Endothelial cell of umbilical vein (primary cell): Measurements from ENCODE around the gene WIF1. TPM values are rescaled to one million over a fixed set of nuclear protein-coding genes. Genes with fewer than 3 reads are reported as not detected.

Source experiments
- BruUV-seq: library from RNA; stranded (reverse); fragments of 400-500 nt; replicated peaks from 2 replicates; lab custom pipeline; 2021; lab: Mats Ljungman, UMichigan
- CTCF ChIA-PET: fragments of 300-600, 350-600 bp; sonication (Branson Sonifier 250); formaldehyde crosslinking; loops from one replicate; lab custom pipeline; 2021; ENCODE audit warnings: antibody characterized with exemption, inconsistent platforms; lab: Charles Lee
- POLR2A ChIA-PET: fragments of 300-600, 350-600 bp; sonication (Branson Sonifier 250); formaldehyde crosslinking; loops from one replicate; lab custom pipeline; 2021; ENCODE audit warnings: antibody characterized with exemption, inconsistent platforms; lab: Charles Lee
- DNase-seq: peaks from one replicate; pipeline ENCODE4 v3.0.0-alpha.2; 2011; ENCODE audit warnings: low read depth, low spot score
- FAIRE-seq: peaks from 2 replicates; lab custom pipeline; 2011; peaks lifted over from hg19 to GRCh38; lab: Jason Lieb, UNC
- H2AFZ ChIP-seq: 2 replicates; pipeline ENCODE4 v1.6.0; 2012; ENCODE audit warnings: low read depth, low read length, control low read depth, inconsistent platforms
- H3K27ac ChIP-seq: 2 replicates; pipeline ENCODE4 v1.5.1; 2011; ENCODE audit warnings: low read depth, mild to moderate bottlenecking, control low read depth, low read length, moderate library complexity; ENCODE audit not compliant: insufficient read depth
- H3K27me3 ChIP-seq, 2 experiments: 2 replicates each; pipeline versions ENCODE4 v1.6.0 to v1.6.1; 2011; ENCODE audit warnings: low read length in 2 of 2, mixed read lengths in 1 of 2; ENCODE audit not compliant: control insufficient read depth in 2 of 2, insufficient read depth in 2 of 2
- H3K36me3 ChIP-seq, 2 experiments: 2 replicates in 1 of 2; 3 replicates in 1 of 2; pipeline ENCODE4 v1.5.1; 2011; ENCODE audit warnings: low read length in 2 of 2, mild to moderate bottlenecking in 1 of 2, moderate library complexity in 1 of 2; ENCODE audit not compliant: control insufficient read depth in 2 of 2, insufficient read depth in 2 of 2; ENCODE audit errors: extremely low read depth in 1 of 2
- H3K4me1 ChIP-seq: 3 replicates; pipeline ENCODE4 v1.5.1; 2011; ENCODE audit warnings: mild to moderate bottlenecking, low read length; ENCODE audit not compliant: control insufficient read depth, insufficient read depth; ENCODE audit errors: extremely low read depth
- H3K4me2 ChIP-seq: 2 replicates; pipeline ENCODE4 v1.6.1; 2011; ENCODE audit warnings: low read length, control low read depth, mixed read lengths; ENCODE audit not compliant: insufficient read depth
- H3K4me3 ChIP-seq, 3 experiments: fragments of 200-600 bp in 1 of 3; sonication (generic), shearing (Covaris generic) in 1 of 3; replicated peaks in 1 of 3; 2 replicates each; pipeline ENCODE4 v1.5.1; 2011 to 2016; ENCODE audit warnings: control low read depth in 3 of 3, low read length in 3 of 3, mild to moderate bottlenecking in 2 of 3, inconsistent platforms in 1 of 3, low read depth in 1 of 3, moderate library complexity in 1 of 3; ENCODE audit not compliant: insufficient read depth in 1 of 3
- H3K79me2 ChIP-seq: 2 replicates; pipeline ENCODE4 v1.6.0; 2012; ENCODE audit warnings: low read length, inconsistent platforms; ENCODE audit not compliant: control insufficient read depth, insufficient read depth
- H3K9ac ChIP-seq: replicated peaks from 2 replicates; pipeline ENCODE3; 2011; ENCODE audit warnings: low read length, control low read depth; ENCODE audit not compliant: insufficient read depth; ENCODE audit errors: extremely low read depth
- H3K9me1 ChIP-seq: replicated peaks from 3 replicates; pipeline ENCODE4 v1.6.0; 2011; ENCODE audit warnings: mild to moderate bottlenecking, low read length; ENCODE audit not compliant: control insufficient read depth, insufficient read depth; ENCODE audit errors: extremely low read depth
- H3K9me3 ChIP-seq: replicated peaks from 2 replicates; pipeline ENCODE4 v1.5.1; 2012; ENCODE audit warnings: low read length, inconsistent platforms; ENCODE audit not compliant: control insufficient read depth, insufficient read depth
- H4K20me1 ChIP-seq: replicated peaks from 2 replicates; pipeline ENCODE3; 2011; ENCODE audit warnings: mild to moderate bottlenecking, low read length; ENCODE audit not compliant: control insufficient read depth, insufficient read depth; ENCODE audit errors: extremely low read depth
- EZH2 ChIP-seq: IDR thresholded peaks from 2 replicates; pipeline ENCODE4 v1.6.1; 2012; ENCODE audit warnings: borderline replicate concordance, low read depth, mild to moderate bottlenecking, moderate library complexity, low read length, inconsistent platforms; ENCODE audit not compliant: severe bottlenecking
- FOS ChIP-seq: IDR thresholded peaks from 2 replicates; pipeline ENCODE4 v1.6.1; 2011; ENCODE audit warnings: mild to moderate bottlenecking, low read length, moderate library complexity, borderline replicate concordance; ENCODE audit not compliant: insufficient read depth
- JUN ChIP-seq: IDR thresholded peaks from 2 replicates; pipeline ENCODE4 v1.6.1; 2011; ENCODE audit warnings: borderline replicate concordance, low read depth; ENCODE audit not compliant: insufficient read length, insufficient read depth
- MYC ChIP-seq: IDR thresholded peaks from one replicate; pipeline ENCODE4 v1.6.1; 2011; ENCODE audit warnings: mild to moderate bottlenecking, low read depth, low read length
- POLR2A ChIP-seq: IDR thresholded peaks from 2 replicates; pipeline ENCODE4 v1.6.1; 2012; ENCODE audit warnings: low read depth, mild to moderate bottlenecking, control low read depth, low read length
- POLR2AphosphoS5 ChIP-seq: IDR thresholded peaks from 2 replicates; pipeline ENCODE4 v1.6.1; 2012; ENCODE audit warnings: low read depth, mild to moderate bottlenecking, control low read depth, low read length, moderate library complexity; ENCODE audit not compliant: insufficient read depth
- dilution Hi-C: fragments of 300-500 bp; cut with MboI; formaldehyde crosslinking; loops from one replicate; pipeline ENCODE4 v1.15.0; 2019; ENCODE audit warnings: low sequenced_read_pairs; ENCODE audit not compliant: extremely low pct_ligation_motif_present
- intact Hi-C: fragments of 100-400 bp; cut with micrococcal nuclease; formaldehyde crosslinking; loops from one replicate; pipeline ENCODE4 v1.10.0; 2022
- polyA plus RNA-seq, 4 experiments: library from polyadenylated mRNA; depleted of rRNA in 3 of 4; stranded (reverse) in 3 of 4; unstranded in 1 of 4; fragments of >200 nt; gene quantifications; 2 replicates each; pipeline versions ENCODE4 v1.2.1 to v1.2.3, GENCODE V29; 2011 to 2012; ENCODE audit warnings: missing spikeins in 1 of 4
- total RNA-seq: library from RNA; stranded (reverse); gene quantifications from 2 replicates; pipeline ENCODE4 v1.2.3, GENCODE V29; 2021
- TF ChIP-seq, protein P1 (sequence below), 2 donors: IDR thresholded peaks; 1 replicate in 1 of 2; 2 replicates in 1 of 2; pipeline ENCODE4 v1.5.1; 2011; ENCODE audit warnings: low read length in 2 of 2, mild to moderate bottlenecking in 2 of 2, moderate library complexity in 2 of 2, control low read depth in 1 of 2, inconsistent platforms in 1 of 2, low read depth in 1 of 2; ENCODE audit not compliant: insufficient read depth in 1 of 2; ENCODE audit errors: extremely low read depth in 1 of 2
- TF ChIP-seq, protein P2 (sequence below): IDR thresholded peaks from 2 replicates; pipeline ENCODE4 v1.6.1; 2011; ENCODE audit not compliant: insufficient read depth, insufficient read length

WIF1 gene
- total and polyA plus RNA-seq, 2 donors (not counting 3 experiments of a cell fraction or from before 2014, with no cell fraction given): not detected

DNA sequence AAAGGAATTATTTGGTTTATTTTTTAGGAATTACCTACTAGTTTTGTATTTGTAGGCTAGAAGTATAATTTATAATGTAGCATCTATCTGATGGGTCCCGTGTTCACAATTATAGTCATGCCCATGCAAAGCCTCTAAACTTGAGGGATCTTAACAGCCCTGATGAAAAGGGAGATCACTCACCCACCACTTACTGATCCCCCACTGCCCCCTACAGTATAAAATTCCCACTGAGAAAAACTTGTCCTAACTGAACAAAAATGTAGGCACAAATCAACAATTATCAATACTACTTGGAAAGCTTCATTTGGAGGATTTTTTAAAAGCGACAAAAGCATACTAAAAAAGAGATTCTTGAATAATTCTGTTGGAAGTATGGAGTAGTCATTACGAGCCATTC is 21.0 kb downstream of the WIF1 start:
- Histone ChIP-seq H3K4me3 (no peak overlapping the region), H3K9me3 (no peaks in the 10 kb centered on the region), H3K4me2 (no peak overlapping the region), H3K9ac (no peak overlapping the region), H3K27me3 (peaks cover 3 to 10% of the 10 kb centered on the region in 2 experiments), H3K79me2 (no peaks in the 10 kb centered on the region), H3K36me3 (no peaks in the 10 kb centered on the region), H3K27ac (no peak overlapping the region), H3K9me1 (no peaks in the 10 kb centered on the region), H4K20me1 (no peaks in the 10 kb centered on the region), H2AFZ (no peak overlapping the region), H3K4me1 (peaks cover 3% of the 10 kb centered on the region)
- dilution Hi-C loops: no loop called here
- DNase-seq (no peak), FAIRE-seq (no peak)
- TF ChIP-seq, protein P1, sequence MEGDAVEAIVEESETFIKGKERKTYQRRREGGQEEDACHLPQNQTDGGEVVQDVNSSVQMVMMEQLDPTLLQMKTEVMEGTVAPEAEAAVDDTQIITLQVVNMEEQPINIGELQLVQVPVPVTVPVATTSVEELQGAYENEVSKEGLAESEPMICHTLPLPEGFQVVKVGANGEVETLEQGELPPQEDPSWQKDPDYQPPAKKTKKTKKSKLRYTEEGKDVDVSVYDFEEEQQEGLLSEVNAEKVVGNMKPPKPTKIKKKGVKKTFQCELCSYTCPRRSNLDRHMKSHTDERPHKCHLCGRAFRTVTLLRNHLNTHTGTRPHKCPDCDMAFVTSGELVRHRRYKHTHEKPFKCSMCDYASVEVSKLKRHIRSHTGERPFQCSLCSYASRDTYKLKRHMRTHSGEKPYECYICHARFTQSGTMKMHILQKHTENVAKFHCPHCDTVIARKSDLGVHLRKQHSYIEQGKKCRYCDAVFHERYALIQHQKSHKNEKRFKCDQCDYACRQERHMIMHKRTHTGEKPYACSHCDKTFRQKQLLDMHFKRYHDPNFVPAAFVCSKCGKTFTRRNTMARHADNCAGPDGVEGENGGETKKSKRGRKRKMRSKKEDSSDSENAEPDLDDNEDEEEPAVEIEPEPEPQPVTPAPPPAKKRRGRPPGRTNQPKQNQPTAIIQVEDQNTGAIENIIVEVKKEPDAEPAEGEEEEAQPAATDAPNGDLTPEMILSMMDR (IDR thresholded peaks at IDR 0.05; ENCODE audit: extremely low read depth in 1 of 2, insufficient read depth in 1 of 2, low read depth in 1 of 2, low read length in 2 of 2): no peak
- TF ChIP-seq POLR2AphosphoS5 (no peak), FOS (no peak), MYC (no peak), EZH2 (no peak), JUN (no peak), POLR2A (no peak)
- TF ChIP-seq, protein P2, sequence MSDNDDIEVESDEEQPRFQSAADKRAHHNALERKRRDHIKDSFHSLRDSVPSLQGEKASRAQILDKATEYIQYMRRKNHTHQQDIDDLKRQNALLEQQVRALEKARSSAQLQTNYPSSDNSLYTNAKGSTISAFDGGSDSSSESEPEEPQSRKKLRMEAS: no peak
- CTCF ChIA-PET: interaction anchor here (1.0 to 1.2 kb wide), 2 partner anchors 132 to 205 kb away, joined by 3 read pairs; no protein-coding TSS in a partner anchor
- POLR2A ChIA-PET: no interaction called here
- BruUV-seq: no TSS peak
- intact Hi-C loops: no loop called here
